Endothelial cell of umbilical vein (primary cell): ENCODE measurements around the gene OR52E8. TPM values are rescaled to one million over a fixed set of nuclear protein-coding genes. Genes with fewer than 3 reads are reported as not detected.

Source experiments
- BruUV-seq: library from RNA; stranded (reverse); fragments of 400-500 nt; replicated peaks from 2 replicates; lab custom pipeline; 2021; lab: Mats Ljungman, UMichigan
- CTCF ChIA-PET: fragments of 300-600, 350-600 bp; sonication (Branson Sonifier 250); formaldehyde crosslinking; loops from one replicate; lab custom pipeline; 2021; ENCODE audit warnings: antibody characterized with exemption, inconsistent platforms; lab: Charles Lee
- POLR2A ChIA-PET: fragments of 300-600, 350-600 bp; sonication (Branson Sonifier 250); formaldehyde crosslinking; loops from one replicate; lab custom pipeline; 2021; ENCODE audit warnings: antibody characterized with exemption, inconsistent platforms; lab: Charles Lee
- DNase-seq: peaks from one replicate; pipeline ENCODE4 v3.0.0-alpha.2; 2011; ENCODE audit warnings: low read depth, low spot score
- FAIRE-seq: peaks from 2 replicates; lab custom pipeline; 2011; peaks lifted over from hg19 to GRCh38; lab: Jason Lieb, UNC
- H2AFZ ChIP-seq: 2 replicates; pipeline ENCODE4 v1.6.0; 2012; ENCODE audit warnings: low read depth, low read length, control low read depth, inconsistent platforms
- H3K27ac ChIP-seq: 2 replicates; pipeline ENCODE4 v1.5.1; 2011; ENCODE audit warnings: low read depth, mild to moderate bottlenecking, control low read depth, low read length, moderate library complexity; ENCODE audit not compliant: insufficient read depth
- H3K27me3 ChIP-seq, 2 experiments: 2 replicates each; pipeline versions ENCODE4 v1.6.0 to v1.6.1; 2011; ENCODE audit warnings: low read length in 2 of 2, mixed read lengths in 1 of 2; ENCODE audit not compliant: control insufficient read depth in 2 of 2, insufficient read depth in 2 of 2
- H3K36me3 ChIP-seq, 2 experiments: 2 replicates in 1 of 2; 3 replicates in 1 of 2; pipeline ENCODE4 v1.5.1; 2011; ENCODE audit warnings: low read length in 2 of 2, mild to moderate bottlenecking in 1 of 2, moderate library complexity in 1 of 2; ENCODE audit not compliant: control insufficient read depth in 2 of 2, insufficient read depth in 2 of 2; ENCODE audit errors: extremely low read depth in 1 of 2
- H3K4me1 ChIP-seq: 3 replicates; pipeline ENCODE4 v1.5.1; 2011; ENCODE audit warnings: mild to moderate bottlenecking, low read length; ENCODE audit not compliant: control insufficient read depth, insufficient read depth; ENCODE audit errors: extremely low read depth
- H3K4me2 ChIP-seq: 2 replicates; pipeline ENCODE4 v1.6.1; 2011; ENCODE audit warnings: low read length, control low read depth, mixed read lengths; ENCODE audit not compliant: insufficient read depth
- H3K4me3 ChIP-seq, 3 experiments: fragments of 200-600 bp in 1 of 3; sonication (generic), shearing (Covaris generic) in 1 of 3; replicated peaks in 1 of 3; 2 replicates each; pipeline ENCODE4 v1.5.1; 2011 to 2016; ENCODE audit warnings: control low read depth in 3 of 3, low read length in 3 of 3, mild to moderate bottlenecking in 2 of 3, inconsistent platforms in 1 of 3, low read depth in 1 of 3, moderate library complexity in 1 of 3; ENCODE audit not compliant: insufficient read depth in 1 of 3
- H3K79me2 ChIP-seq: 2 replicates; pipeline ENCODE4 v1.6.0; 2012; ENCODE audit warnings: low read length, inconsistent platforms; ENCODE audit not compliant: control insufficient read depth, insufficient read depth
- H3K9ac ChIP-seq: replicated peaks from 2 replicates; pipeline ENCODE3; 2011; ENCODE audit warnings: low read length, control low read depth; ENCODE audit not compliant: insufficient read depth; ENCODE audit errors: extremely low read depth
- H3K9me1 ChIP-seq: replicated peaks from 3 replicates; pipeline ENCODE4 v1.6.0; 2011; ENCODE audit warnings: mild to moderate bottlenecking, low read length; ENCODE audit not compliant: control insufficient read depth, insufficient read depth; ENCODE audit errors: extremely low read depth
- H3K9me3 ChIP-seq: replicated peaks from 2 replicates; pipeline ENCODE4 v1.5.1; 2012; ENCODE audit warnings: low read length, inconsistent platforms; ENCODE audit not compliant: control insufficient read depth, insufficient read depth
- H4K20me1 ChIP-seq: replicated peaks from 2 replicates; pipeline ENCODE3; 2011; ENCODE audit warnings: mild to moderate bottlenecking, low read length; ENCODE audit not compliant: control insufficient read depth, insufficient read depth; ENCODE audit errors: extremely low read depth
- EZH2 ChIP-seq: IDR thresholded peaks from 2 replicates; pipeline ENCODE4 v1.6.1; 2012; ENCODE audit warnings: borderline replicate concordance, low read depth, mild to moderate bottlenecking, moderate library complexity, low read length, inconsistent platforms; ENCODE audit not compliant: severe bottlenecking
- FOS ChIP-seq: IDR thresholded peaks from 2 replicates; pipeline ENCODE4 v1.6.1; 2011; ENCODE audit warnings: mild to moderate bottlenecking, low read length, moderate library complexity, borderline replicate concordance; ENCODE audit not compliant: insufficient read depth
- GATA2 ChIP-seq: IDR thresholded peaks from 2 replicates; pipeline ENCODE4 v1.7.0; 2011; ENCODE audit warnings: low read depth, mild to moderate bottlenecking, moderate library complexity, mixed read lengths, low read length; ENCODE audit not compliant: insufficient read length, insufficient read depth
- MAX ChIP-seq: IDR thresholded peaks from 2 replicates; pipeline ENCODE4 v1.6.1; 2011; ENCODE audit not compliant: insufficient read depth, insufficient read length
- MYC ChIP-seq: IDR thresholded peaks from one replicate; pipeline ENCODE4 v1.6.1; 2011; ENCODE audit warnings: mild to moderate bottlenecking, low read depth, low read length
- POLR2A ChIP-seq: IDR thresholded peaks from 2 replicates; pipeline ENCODE4 v1.6.1; 2012; ENCODE audit warnings: low read depth, mild to moderate bottlenecking, control low read depth, low read length
- POLR2AphosphoS5 ChIP-seq: IDR thresholded peaks from 2 replicates; pipeline ENCODE4 v1.6.1; 2012; ENCODE audit warnings: low read depth, mild to moderate bottlenecking, control low read depth, low read length, moderate library complexity; ENCODE audit not compliant: insufficient read depth
- dilution Hi-C: fragments of 300-500 bp; cut with MboI; formaldehyde crosslinking; loops from one replicate; pipeline ENCODE4 v1.15.0; 2019; ENCODE audit warnings: low sequenced_read_pairs; ENCODE audit not compliant: extremely low pct_ligation_motif_present
- intact Hi-C: fragments of 100-400 bp; cut with micrococcal nuclease; formaldehyde crosslinking; loops from one replicate; pipeline ENCODE4 v1.10.0; 2022
- polyA plus RNA-seq, 4 experiments: library from polyadenylated mRNA; depleted of rRNA in 3 of 4; stranded (reverse) in 3 of 4; unstranded in 1 of 4; fragments of >200 nt; gene quantifications; 2 replicates each; pipeline versions ENCODE4 v1.2.1 to v1.2.3, GENCODE V29; 2011 to 2012; ENCODE audit warnings: missing spikeins in 1 of 4
- total RNA-seq: library from RNA; stranded (reverse); gene quantifications from 2 replicates; pipeline ENCODE4 v1.2.3, GENCODE V29; 2021
- TF ChIP-seq, protein P1 (sequence below), 2 donors: IDR thresholded peaks; 1 replicate in 1 of 2; 2 replicates in 1 of 2; pipeline ENCODE4 v1.5.1; 2011; ENCODE audit warnings: low read length in 2 of 2, mild to moderate bottlenecking in 2 of 2, moderate library complexity in 2 of 2, control low read depth in 1 of 2, inconsistent platforms in 1 of 2, low read depth in 1 of 2; ENCODE audit not compliant: insufficient read depth in 1 of 2; ENCODE audit errors: extremely low read depth in 1 of 2

OR52E8 gene
- total and polyA plus RNA-seq, 2 donors (not counting 3 experiments of a cell fraction or from before 2014, with no cell fraction given), result not detected

GRCh38 chr11:5891216-5891800 is 33.8 kb upstream of the OR52E8 start:
- Histone ChIP-seq H3K4me1 (no peaks in the 10 kb centered on the region), H4K20me1 (no peaks in the 10 kb centered on the region), H3K9ac (no peak overlapping the region), H3K9me1 (no peaks in the 10 kb centered on the region), H3K4me3 (no peak overlapping the region), H3K36me3 (no peaks in the 10 kb centered on the region), H2AFZ (no peak overlapping the region), H3K4me2 (no peak overlapping the region), H3K79me2 (no peaks in the 10 kb centered on the region), H3K9me3 (no peaks in the 10 kb centered on the region), H3K27me3 (no peaks in the 10 kb centered on the region), H3K27ac (no peak overlapping the region)
- dilution Hi-C loops, result no loop called here
- POLR2A ChIA-PET, result no interaction called here
- intact Hi-C loops, result loop anchor here (1.0 to 5.0 kb wide), 2 partner anchors 415 to 769 kb away; no protein-coding TSS in a partner anchor
- BruUV-seq, result no TSS peak
- FAIRE-seq (peak; percentile 76), DNase-seq (peak; percentile 32)
- TF ChIP-seq, protein P1, sequence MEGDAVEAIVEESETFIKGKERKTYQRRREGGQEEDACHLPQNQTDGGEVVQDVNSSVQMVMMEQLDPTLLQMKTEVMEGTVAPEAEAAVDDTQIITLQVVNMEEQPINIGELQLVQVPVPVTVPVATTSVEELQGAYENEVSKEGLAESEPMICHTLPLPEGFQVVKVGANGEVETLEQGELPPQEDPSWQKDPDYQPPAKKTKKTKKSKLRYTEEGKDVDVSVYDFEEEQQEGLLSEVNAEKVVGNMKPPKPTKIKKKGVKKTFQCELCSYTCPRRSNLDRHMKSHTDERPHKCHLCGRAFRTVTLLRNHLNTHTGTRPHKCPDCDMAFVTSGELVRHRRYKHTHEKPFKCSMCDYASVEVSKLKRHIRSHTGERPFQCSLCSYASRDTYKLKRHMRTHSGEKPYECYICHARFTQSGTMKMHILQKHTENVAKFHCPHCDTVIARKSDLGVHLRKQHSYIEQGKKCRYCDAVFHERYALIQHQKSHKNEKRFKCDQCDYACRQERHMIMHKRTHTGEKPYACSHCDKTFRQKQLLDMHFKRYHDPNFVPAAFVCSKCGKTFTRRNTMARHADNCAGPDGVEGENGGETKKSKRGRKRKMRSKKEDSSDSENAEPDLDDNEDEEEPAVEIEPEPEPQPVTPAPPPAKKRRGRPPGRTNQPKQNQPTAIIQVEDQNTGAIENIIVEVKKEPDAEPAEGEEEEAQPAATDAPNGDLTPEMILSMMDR (IDR thresholded peaks at IDR 0.05; ENCODE audit: extremely low read depth in 1 of 2, insufficient read depth in 1 of 2, low read depth in 1 of 2, low read length in 2 of 2), result peak in 1 of 2 donors; percentile 13
- no peak for TF ChIP-seq EZH2
- CTCF ChIA-PET, result interaction anchor here (0.6 to 1.4 kb wide), 39 partner anchors 9 to 1299 kb away, joined by 3 to 29 read pairs (median 4); partner anchors contain the start of genes OR51D1, OR52E4 and TRIM5

DNA sequence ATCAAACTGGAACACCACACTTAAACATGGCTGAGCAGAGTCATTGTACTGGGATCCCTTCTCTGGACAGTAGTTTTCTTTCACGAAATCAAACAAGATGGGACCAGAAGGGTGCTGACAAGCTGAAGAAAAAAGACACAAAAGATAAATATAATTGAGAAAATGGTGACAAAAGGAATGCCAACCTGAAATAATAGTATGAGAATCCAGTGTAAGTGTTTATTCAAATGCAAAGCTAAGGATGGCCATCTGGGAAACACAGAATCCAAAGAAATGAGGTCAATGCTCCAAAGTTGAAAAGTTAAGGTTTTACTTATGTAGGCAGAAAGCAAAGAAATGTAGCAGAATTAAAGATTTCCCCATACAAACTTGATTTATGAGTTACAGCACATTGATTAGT is 30.2 kb upstream of the OR52E8 start:
- Histone ChIP-seq H3K27ac (no peak overlapping the region), H3K27me3 (no peaks in the 10 kb centered on the region), H3K4me1 (no peaks in the 10 kb centered on the region), H3K79me2 (no peaks in the 10 kb centered on the region), H4K20me1 (no peaks in the 10 kb centered on the region), H3K4me2 (no peak overlapping the region), H3K9me3 (no peaks in the 10 kb centered on the region), H2AFZ (no peak overlapping the region), H3K36me3 (no peaks in the 10 kb centered on the region), H3K9me1 (no peaks in the 10 kb centered on the region), H3K9ac (no peak overlapping the region), H3K4me3 (no peak overlapping the region)
- no peak for DNase-seq
- dilution Hi-C loops (no loop called here), intact Hi-C loops (no loop called here)
- no TSS peak for BruUV-seq
- TF ChIP-seq MYC (no peak), POLR2AphosphoS5 (no peak), FOS (no peak), GATA2 (no peak), MAX (no peak), POLR2A (no peak)
- TF ChIP-seq, protein P1 (IDR thresholded peaks at IDR 0.05; ENCODE audit: extremely low read depth in 1 of 2, insufficient read depth in 1 of 2, low read depth in 1 of 2, low read length in 2 of 2), result no peak
- no peak for FAIRE-seq
- POLR2A ChIA-PET, result no interaction called here
- CTCF ChIA-PET, result interaction anchor here (1.0 kb wide), 1 partner anchor 475 kb away, joined by 3 read pairs; no protein-coding TSS in a partner anchor
